AG20443 (cell line): Measurements from ENCODE around the gene CDKN1A.
"Not testable (repeated sequence)": the region's sequence is repeated elsewhere in the genome, so short reads cannot be mapped to it uniquely, and the experiment has no call there.

Experiments
- DNase-seq: peaks from one replicate; pipeline ENCODE4 v3.0.0; 2012; ENCODE audit warnings: low spot score, mixed read lengths

The CDKN1A gene

DNA sequence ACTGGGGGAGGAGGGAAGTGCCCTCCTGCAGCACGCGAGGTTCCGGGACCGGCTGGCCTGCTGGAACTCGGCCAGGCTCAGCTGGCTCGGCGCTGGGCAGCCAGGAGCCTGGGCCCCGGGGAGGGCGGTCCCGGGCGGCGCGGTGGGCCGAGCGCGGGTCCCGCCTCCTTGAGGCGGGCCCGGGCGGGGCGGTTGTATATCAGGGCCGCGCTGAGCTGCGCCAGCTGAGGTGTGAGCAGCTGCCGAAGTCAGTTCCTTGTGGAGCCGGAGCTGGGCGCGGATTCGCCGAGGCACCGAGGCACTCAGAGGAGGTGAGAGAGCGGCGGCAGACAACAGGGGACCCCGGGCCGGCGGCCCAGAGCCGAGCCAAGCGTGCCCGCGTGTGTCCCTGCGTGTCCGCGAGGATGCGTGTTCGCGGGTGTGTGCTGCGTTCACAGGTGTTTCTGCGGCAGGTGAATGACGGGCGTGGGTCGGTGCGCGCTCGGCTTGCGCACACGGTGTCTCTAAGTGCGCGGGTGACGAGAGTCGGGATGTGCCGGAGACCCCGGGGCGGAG is at the start of gene CDKN1A:
CDKN1A (plus strand) TSS at position 227 of the 555 bp plus-strand sequence. CDS start 5,388 bp downstream, outside the sequence.
- peak; percentile 94 for DNase-seq

- DNase-seq = no peak
Measured at GRCh38 chr6:36629784-36630183, 48.7 kb upstream of the CDKN1A start.

DNA sequence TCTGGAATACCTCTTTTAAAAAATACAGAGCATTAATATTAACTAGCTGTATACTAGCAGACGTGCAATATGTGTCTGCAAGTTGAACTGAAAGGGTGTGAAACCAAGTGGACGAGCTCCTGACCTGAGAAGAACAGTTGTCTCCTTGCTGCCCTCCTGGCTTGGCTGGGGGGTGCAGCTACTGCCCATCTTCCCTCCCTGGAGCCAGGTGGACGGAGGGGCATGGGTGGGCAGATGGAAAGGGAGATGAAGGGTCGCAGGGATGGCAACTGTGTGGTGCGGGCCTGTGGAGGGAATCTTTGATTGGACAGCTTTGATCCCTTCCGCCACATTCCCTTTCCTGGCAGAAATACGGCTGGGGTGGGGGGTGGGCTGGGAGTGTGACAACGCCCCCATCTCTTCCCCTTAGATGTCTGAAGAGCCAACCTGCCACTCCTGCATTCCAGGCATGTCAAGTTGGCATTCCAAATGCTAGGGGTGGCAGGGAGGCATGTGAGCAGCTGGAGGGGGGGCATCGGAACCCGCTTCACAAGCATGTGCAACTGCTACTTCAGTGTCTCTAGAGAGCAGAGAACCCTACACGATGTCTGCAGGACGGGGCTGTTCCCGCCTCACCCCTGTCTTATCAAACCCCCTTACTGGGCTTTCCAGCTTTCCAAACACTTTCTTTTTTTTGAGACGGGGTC is 47.0 kb upstream of the CDKN1A start:
- no peak for DNase-seq

GRCh38 chr6:36633370-36633769 is 45.1 kb upstream of the CDKN1A start:
- DNase-seq = no peak

GRCh38 chr6:36633915-36634314 is 44.6 kb upstream of the CDKN1A start:
- peak; percentile 73 for DNase-seq

DNA sequence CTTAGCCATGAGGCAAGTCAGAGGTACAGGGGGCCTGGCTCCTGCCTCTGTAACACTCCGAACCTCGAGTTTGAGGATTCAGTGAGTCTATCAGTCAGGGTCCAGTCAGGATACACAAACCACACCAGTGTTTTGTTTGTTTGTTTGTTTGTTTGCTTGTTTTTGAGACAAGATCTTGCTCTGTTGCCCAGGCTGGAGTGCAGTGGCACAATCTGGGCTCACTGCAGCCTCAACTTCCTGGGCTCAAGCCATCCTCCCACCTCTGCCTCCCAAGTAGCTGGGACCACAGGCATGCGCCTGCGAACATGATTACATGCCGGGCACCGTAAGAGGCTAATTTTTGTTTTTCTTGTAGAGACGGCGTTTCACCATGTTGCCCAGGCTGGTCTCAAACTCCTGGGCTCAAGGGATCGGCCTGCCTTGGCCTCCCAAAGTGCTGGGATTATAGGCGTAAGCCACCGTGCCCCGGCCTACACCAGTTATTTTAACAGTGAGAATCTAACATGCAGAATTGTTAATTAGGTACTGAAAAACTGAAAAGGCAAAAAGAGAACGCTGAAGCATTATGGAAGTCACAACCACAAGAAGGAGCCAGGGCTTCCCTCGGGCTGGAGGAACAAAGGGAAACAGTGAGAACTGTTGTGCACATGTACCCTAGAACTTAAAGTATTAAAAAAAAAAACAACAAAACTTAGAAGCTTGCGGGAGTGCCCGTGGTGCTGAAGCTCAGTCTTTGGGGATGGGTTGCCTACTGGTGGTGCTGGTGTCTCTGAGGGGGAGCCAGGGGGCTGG is 44.0 kb upstream of the CDKN1A start:
- DNase-seq = no peak

DNA sequence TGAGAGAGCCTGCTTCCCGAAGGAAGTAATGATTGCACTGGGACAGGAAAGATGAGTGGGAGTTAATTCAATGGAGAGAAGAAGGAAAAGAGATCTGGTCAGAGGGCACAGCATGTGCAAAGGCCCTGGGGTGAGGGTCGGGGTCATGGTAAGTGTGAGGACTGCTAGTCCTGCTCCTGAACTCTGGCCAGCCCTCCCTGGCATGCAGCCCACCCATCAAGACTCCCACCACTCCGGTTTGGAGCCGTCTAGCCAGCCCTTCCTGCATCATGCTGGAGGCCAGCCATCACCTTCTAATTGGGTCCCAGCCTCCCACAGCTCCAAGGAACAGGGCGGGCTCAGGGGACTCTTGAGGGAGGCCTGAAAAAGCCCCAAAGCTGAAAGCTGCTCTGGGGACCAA is 42.2 kb upstream of the CDKN1A start:
- no peak for DNase-seq

DNA sequence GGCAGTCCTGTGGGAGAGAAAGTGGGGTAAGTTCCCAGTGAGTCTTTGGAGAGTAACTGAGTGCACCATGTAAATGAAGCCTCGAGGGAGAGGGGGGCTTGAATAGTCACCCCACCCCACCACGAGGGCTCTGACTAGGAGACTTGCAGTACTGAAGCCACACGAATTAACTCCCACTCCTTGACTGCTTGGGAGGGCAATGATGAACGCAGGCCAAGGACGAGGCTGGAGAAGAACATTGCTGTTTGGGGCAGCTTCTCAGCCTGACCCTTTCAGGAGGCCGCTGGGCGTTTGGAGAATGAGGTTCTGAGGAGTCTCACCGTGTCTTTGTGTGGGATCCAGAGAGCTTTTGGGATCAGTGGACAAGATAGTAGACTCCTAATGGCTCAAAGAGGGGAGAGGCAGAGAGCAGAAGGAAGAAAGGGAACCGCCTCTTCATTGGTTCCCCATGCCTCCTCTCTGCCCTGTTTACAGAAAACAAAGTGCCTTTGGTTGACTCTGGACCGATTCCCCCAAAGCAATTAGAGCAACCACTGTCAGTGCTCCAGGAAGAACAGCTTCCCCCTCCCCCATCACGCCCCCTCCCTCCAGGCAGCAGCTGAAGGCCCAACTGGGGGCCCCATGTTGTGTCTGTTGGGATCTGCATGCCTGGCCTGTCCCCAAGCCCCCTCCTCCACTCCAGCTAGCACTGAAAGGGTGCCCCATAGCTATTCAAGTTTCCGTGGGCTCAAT is 41.7 kb upstream of the CDKN1A start:
- no peak for DNase-seq

DNA sequence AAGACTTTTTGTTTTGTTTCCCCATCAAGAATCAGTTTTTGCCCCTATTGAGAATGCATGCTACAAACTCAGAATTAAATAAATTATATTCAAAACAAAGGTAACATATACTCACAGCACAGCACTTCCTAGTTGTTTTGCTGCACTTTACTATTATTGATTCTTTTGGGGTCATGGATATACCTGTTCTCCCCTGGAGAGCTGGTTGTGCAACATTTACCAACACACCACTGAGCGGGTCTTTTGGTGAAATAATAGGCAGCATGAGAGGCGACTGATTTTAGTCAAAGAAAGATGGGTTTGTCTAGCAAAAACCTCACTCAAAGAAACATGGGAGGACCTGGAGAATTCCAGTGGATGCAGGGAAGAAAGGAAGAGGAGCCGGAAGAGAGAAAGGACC is 39.9 kb upstream of the CDKN1A start:
- no peak for DNase-seq

- DNase-seq = no peak
Measured at GRCh38 chr6:36639171-36639808, 39.2 kb upstream of the CDKN1A start.

GRCh38 chr6:36641543-36641942 is 37.0 kb upstream of the CDKN1A start:
- DNase-seq = no peak

DNA sequence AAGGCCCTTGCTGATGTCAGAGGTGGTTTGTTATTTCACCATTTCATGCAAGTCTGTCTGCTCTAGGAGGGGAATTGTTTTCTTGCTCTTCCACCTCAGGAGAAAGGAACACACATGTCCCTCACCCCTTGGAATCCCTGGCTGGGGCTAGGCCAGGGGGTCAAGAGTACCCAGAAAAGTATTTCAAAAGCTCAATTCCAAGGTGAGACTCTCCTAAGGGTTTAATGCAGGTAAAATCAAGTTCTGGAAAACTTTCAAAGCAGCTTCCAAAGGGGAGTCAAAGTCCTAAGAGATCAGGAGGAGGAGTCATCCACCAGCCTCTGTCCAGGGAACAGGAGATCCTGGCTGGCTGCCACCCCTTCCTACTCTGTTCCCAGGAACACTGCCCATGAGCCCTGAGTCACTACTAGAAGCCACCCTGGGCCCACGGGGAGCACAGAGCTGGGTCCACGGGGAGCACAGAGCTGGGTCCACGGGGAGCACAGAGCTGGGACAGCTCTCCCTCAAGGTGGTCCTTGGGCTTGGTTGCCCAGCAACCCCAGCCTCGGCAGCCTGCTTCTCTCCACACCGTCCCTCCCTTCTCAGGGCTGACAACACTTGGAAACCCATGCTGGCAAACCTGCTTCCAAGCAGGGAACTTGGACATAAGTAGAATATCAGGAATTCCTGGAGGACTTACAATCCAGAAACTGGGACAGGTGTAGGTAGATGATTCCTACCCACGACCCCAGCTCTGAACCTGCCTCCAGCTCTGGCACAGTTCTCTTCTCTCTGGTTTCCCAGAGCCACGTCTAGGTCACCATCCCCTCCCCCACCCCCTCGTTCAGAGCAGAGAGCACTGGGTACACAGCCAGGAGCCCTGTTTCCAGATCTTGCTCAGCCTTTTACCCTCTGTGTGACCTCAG is 35.3 kb upstream of the CDKN1A start:
- DNase-seq = peak; percentile 83

DNA sequence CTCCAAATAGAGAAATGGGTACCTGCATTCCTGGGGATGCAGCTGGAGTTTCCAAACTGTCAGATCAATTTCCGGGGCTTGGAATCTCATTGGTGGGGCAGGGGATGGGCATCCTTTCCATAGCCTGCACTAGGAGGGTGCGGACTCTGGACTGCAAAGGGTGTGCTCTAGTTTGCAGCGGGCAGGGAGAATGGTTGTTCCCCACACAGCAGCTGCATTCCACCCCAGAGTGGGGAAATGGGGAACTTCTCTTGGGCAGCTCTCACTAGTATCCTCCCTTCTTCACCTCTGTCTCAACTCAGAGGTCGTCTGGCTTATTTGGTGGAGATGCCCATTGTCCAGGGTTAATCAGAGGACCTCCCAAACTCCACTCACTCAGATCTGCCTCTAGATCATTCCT is 34.5 kb upstream of the CDKN1A start:
- DNase-seq = no peak

DNA sequence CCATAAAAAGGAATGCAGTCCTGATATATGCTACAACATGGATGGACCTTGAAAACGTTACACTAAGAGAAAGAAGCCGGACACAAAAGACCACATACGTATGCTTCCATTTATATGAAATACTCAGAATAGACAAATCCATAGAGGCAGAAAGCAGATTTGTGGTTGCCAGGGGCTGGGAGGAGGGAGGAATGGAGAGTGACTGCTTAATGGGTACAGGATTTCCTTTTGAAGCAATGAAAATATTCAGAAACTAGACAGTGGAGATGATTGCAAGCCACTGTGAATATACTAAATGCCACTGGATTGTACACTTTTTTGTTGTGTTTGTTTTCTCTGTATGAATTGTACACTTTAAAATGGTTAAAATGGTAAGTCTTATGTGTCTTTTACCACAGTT is 29.4 kb upstream of the CDKN1A start:
- no peak for DNase-seq

DNA sequence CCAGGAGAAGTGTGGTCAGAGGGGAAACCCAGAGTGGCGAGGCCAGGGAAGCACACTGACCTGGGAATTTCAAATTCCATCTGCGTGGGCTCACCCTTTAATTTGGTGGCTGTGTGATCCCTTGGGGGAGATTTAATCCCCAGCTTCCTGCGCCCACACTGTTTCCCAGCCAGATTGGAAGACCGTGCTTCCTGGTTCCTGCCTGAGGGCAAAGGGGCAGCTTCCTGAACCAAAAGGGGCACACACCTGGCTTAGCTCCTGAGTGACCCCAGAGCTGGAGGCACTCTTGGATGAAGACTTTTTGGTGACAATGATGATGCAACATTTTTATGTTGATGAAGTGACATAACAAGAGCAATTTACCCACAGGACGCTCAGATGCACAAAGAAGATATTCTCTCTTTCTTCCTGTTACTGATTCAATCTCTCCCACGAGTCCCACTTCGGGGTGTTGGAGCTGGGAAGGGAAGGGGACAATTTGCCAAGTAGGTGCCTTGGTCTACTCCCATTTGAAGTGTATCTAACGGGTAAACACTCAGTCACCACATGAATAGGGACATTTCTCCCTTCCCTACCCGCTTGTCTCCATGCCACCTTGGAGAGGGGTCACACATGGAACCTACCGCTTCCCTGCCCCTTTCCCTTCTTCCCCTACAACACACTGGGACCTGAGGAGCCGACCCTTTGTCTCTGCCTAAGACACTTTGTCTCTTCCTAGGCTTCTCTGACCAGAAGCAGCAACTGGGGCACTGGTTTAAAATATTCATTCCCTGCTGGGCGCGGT is 28.6 kb upstream of the CDKN1A start:
- DNase-seq = no peak

DNA sequence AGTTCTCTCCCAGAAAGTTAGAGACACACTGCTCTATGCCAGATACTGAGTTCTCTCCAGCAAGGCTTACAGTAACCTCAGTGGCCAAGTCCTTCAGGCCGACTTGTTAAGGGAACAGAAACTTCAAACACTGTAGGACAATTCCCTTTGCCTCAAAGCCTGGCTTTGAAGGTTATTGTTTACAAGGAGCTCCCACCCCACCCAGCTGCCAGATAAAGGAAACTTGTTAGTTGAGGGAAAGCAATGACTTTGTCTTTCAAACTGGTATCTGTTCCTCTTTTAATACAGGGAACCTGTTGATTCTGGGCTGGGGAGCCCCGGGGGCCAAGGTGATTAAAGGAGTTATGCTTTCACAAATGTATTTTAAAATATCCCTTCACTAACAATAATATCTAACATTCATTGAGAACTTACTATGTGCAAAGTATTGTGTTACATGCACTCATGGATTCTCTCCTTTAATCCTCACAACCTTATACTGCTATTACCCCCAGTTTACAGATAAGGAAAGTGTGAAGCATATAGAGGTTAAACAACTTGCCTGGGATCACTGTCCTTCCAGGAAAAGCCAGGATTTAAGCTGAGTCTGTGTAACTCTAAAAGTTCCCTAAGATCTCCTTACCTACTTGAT is 27.6 kb upstream of the CDKN1A start:
- DNase-seq = no peak

- no peak for DNase-seq
Measured at GRCh38 chr6:36651659-36652379, 26.7 kb upstream of the CDKN1A start.

DNA sequence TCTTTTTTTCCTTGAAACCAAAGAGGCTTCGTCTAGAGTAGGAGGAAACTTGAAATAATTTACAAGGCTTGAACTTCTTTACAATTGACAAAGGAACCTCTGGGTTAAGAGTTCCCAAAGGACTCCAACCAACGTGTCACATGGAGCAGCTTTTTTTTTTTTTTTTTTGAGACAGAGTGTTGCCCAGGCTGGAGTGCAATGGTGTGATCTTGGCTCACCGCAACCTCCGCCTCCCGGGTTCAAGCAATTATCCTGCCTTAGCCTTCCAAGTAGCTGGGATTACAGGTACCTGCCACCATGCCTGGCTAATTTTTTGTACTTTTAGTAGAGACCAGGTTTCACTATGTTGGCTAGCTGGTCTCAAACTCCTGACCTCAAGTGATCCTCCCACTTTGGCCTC is 24.0 kb upstream of the CDKN1A start:
- not testable (repeated sequence) for DNase-seq

GRCh38 chr6:36655085-36655724 is 23.3 kb upstream of the CDKN1A start:
- no peak for DNase-seq
